Fibroblast of the aortic adventitia (primary cell): ENCODE measurements around the gene ZNF136. TPM values are rescaled to one million over a fixed set of nuclear protein-coding genes. Genes with fewer than 3 reads are reported as not detected.

ENCODE experiments used
- DNase-seq: peaks from one replicate; pipeline ENCODE4 v3.0.0-alpha.2; 2010; ENCODE audit warnings: low read depth
- H3K4me3 ChIP-seq: 2 replicates; pipeline ENCODE4 v1.5.1; 2011; ENCODE audit warnings: low read depth, mild to moderate bottlenecking, control low read depth, low read length, moderate library complexity
- total RNA-seq: library from RNA; depleted of rRNA; stranded (reverse); fragments of >200 nt; gene quantifications from 2 replicates; pipeline ENCODE4 v1.2.3, GENCODE V29; 2012; ENCODE audit warnings: low replicate concordance
- TF ChIP-seq, protein P1 (sequence below): IDR thresholded peaks from 2 replicates; pipeline ENCODE4 v1.5.1; 2011; ENCODE audit warnings: mild to moderate bottlenecking, low read length, control low read depth, inconsistent platforms; ENCODE audit not compliant: insufficient read depth

Gene ZNF136
- total RNA-seq, 1 donor = 8.4 TPM

DNA sequence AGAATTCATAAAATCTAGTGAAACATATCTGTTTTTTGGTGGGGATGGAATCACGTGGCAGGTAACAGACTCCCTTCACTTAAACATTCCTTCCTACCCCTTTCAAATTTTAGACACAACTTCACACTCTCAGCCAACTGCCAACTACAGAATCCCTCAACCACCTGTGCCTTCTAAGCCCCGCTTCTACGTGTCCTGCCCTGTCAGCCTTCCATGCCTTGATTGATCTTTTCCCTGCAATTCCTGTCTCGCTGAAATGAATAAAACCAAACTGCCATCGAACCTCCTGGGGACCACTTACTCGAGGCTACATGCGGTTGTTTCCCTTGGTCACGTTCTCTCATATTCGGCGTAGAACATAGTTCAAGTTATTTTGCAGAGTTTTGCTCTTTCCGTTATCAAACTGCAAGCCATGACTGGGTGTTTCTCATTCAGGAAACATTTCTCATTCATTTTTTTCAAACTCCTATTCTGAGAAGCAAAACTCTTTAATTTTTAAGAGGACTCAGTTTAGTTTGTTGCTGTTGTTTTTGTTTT, 7.5 kb upstream of the ZNF136 start:
- peak overlapping the region; percentile 86 for H3K4me3 ChIP-seq
- TF ChIP-seq, protein P1, sequence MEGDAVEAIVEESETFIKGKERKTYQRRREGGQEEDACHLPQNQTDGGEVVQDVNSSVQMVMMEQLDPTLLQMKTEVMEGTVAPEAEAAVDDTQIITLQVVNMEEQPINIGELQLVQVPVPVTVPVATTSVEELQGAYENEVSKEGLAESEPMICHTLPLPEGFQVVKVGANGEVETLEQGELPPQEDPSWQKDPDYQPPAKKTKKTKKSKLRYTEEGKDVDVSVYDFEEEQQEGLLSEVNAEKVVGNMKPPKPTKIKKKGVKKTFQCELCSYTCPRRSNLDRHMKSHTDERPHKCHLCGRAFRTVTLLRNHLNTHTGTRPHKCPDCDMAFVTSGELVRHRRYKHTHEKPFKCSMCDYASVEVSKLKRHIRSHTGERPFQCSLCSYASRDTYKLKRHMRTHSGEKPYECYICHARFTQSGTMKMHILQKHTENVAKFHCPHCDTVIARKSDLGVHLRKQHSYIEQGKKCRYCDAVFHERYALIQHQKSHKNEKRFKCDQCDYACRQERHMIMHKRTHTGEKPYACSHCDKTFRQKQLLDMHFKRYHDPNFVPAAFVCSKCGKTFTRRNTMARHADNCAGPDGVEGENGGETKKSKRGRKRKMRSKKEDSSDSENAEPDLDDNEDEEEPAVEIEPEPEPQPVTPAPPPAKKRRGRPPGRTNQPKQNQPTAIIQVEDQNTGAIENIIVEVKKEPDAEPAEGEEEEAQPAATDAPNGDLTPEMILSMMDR = no peak
- peak; percentile 14 for DNase-seq

GRCh38 chr19:12156223-12157058, 6.5 kb upstream of the ZNF136 start, which contains the start of gene ZNF625:
Gene ZNF625 (minus strand): TSS chr19:12156734. CDS start chr19:12156558, 176 bp downstream.
- TF ChIP-seq, protein P1 = no peak
- H3K4me3 ChIP-seq = peak within 1 kb of the TSS; percentile 86
- DNase-seq = peak; percentile 84

DNA sequence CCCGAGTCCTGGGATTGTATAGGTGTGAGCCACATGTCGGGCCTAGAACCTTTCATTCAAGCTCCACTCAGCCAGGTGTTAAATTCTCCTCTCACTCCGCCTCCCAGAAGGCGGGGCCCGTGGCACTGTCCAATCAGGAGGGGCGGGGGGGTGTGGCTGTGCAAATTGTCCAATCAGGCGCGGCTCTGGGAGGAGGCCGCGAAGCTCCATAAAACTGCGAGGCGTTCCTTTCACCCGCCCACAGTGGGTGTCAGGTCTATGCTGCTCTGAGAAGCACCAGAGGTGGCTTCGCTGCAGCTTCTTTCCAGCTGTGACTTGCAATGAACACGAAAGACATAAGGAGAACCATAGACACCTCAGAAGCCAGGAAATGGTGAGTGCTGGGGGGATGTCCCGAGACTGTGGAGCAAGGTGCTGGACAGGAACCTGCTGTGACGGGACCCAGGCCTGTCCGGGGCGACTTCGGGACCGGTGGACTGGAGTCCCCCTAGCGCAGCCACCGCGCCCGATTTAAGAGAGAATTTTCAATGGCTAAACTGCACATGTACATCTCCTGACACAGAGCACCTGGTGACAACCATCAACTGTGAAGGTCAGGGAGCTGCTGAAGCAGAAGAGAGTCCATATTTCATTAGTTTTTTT, 3.0 kb upstream of the ZNF136 start:
- TF ChIP-seq, protein P1 = no peak
- no peak for DNase-seq
- no peak overlapping the region for H3K4me3 ChIP-seq

- TF ChIP-seq, protein P1 = no peak
- H3K4me3 ChIP-seq = peak overlapping the region; percentile 93
- no peak for DNase-seq
Observed at GRCh38 chr19:12162513-12162881, 399 bp upstream of the ZNF136 start.

DNA sequence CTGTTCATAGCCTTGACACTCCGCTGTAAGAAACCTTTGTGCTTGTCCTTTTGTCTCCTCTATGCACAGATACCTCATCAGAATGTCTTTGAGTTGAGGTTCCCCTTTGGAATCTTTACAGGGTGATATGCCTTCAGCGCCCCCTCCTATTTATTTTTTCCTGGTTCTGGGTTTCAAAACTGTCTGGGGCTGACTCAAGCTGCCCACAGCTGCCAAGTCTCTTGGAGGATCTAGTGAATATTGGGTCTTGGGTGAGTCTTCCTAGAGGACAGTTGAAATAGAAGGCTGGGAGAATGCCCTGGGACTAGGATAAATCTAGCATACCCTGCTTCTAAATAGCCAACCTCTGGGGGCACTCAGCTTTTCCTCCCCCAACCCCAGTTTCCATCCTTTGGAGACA, 930 bp downstream of the ZNF136 start:
- peak; percentile 34 for DNase-seq
- H3K4me3 ChIP-seq = peak overlapping the region; percentile 93
- TF ChIP-seq, protein P1 = no peak

- TF ChIP-seq, protein P1 = no peak
- H3K4me3 ChIP-seq = no peak overlapping the region
- peak; percentile 7 for DNase-seq
Observed at GRCh38 chr19:12166626-12167025, 3.7 kb downstream of the ZNF136 start.
